ENCODE measurements around the gene ZDHHC3. TPM values are rescaled to one million over a fixed set of nuclear protein-coding genes. Genes with fewer than 3 reads are reported as not detected.
A peak's percentile ranks its signal among the peaks of the same experiment; 100 is the strongest.

Gene ZDHHC3
- total RNA-seq, 2 donors from 2014 or later = 63.7 to 69.7 TPM

- no peak for TF ChIP-seq CTCF (conservative IDR thresholded peaks at IDR 0.05)
- H3K9me3 ChIP-seq (ENCODE audit: control insufficient read depth, low read length) = no peaks in the 10 kb centered on the region
- WGBS, 2 experiments (ENCODE audit: insufficient coverage in 1 of 2, insufficient read length in 1 of 2) = 79% methylated on average over 2 of the region's 2 CpGs; no CpG with 5 or more reads in 1 of the 2 experiments
- peak overlapping the region; percentile 79 for H3K27ac ChIP-seq (ENCODE audit: low read depth, low read length)
- H3K9ac ChIP-seq (ENCODE audit: extremely low read depth, low read length, poor library complexity, severe bottlenecking) = no peak overlapping the region
- peaks cover 53% of the 10 kb centered on the region for H3K36me3 ChIP-seq (ENCODE audit: control insufficient read depth, insufficient read depth, low read length)
- Mint-ChIP-seq H3K9me3 (no peaks in the 10 kb centered on the region), H3K36me3 (ENCODE audit: low read depth) (peaks cover 74% of the 10 kb centered on the region), H3K4me3 (no peak overlapping the region), H3K27ac (peak overlapping the region; percentile 84), H3K27me3 (ENCODE audit: insufficient read depth) (no peaks in the 10 kb centered on the region), H3K4me1 (peaks cover 30% of the 10 kb centered on the region)
- peaks cover 6% of the 10 kb centered on the region for H3K4me1 ChIP-seq (ENCODE audit: control insufficient read depth, insufficient read depth, low read length)
- no peak overlapping the region for H3K4me3 ChIP-seq (ENCODE audit: low read length)
- H3K27me3 ChIP-seq (ENCODE audit: control insufficient read depth, insufficient read depth, low read length, poor library complexity, severe bottlenecking) = no peaks in the 10 kb centered on the region
- DNase-seq = no peak
These were observed 43.7 kb downstream of the ZDHHC3 start for GRCh38 chr3:44932271-44932670.

- Mint-ChIP-seq H3K36me3 (ENCODE audit: low read depth) (peaks cover 74% of the 10 kb centered on the region), H3K9me3 (no peaks in the 10 kb centered on the region), H3K27ac (peak overlapping the region; percentile 84), H3K4me1 (peaks cover 30% of the 10 kb centered on the region), H3K27me3 (ENCODE audit: insufficient read depth) (no peaks in the 10 kb centered on the region), H3K4me3 (no peak overlapping the region)
- Histone ChIP-seq H3K27me3 (ENCODE audit: control insufficient read depth, insufficient read depth, low read length, poor library complexity, severe bottlenecking) (no peaks in the 10 kb centered on the region), H3K4me3 (ENCODE audit: low read length) (no peak overlapping the region), H3K4me1 (ENCODE audit: control insufficient read depth, insufficient read depth, low read length) (peaks cover 6% of the 10 kb centered on the region), H3K27ac (ENCODE audit: low read depth, low read length) (peak overlapping the region; percentile 79), H3K9ac (ENCODE audit: extremely low read depth, low read length, poor library complexity, severe bottlenecking) (no peak overlapping the region), H3K9me3 (ENCODE audit: control insufficient read depth, low read length) (no peaks in the 10 kb centered on the region), H3K36me3 (ENCODE audit: control insufficient read depth, insufficient read depth, low read length) (peaks cover 57% of the 10 kb centered on the region)
- WGBS, 2 experiments (ENCODE audit: insufficient coverage in 1 of 2, insufficient read length in 1 of 2) = 87 to 92% methylated on average over 2 of the region's 2 CpGs
- no peak for DNase-seq
- no peak for TF ChIP-seq CTCF (conservative IDR thresholded peaks at IDR 0.05)
These were observed 44.2 kb downstream of the ZDHHC3 start for GRCh38 chr3:44931791-44932190.

GRCh38 chr3:44930911-44931310 is 45.1 kb downstream of the ZDHHC3 start:
- 92 to 100% methylated on average over 1 to 2 of the region's 2 CpGs for WGBS, 2 experiments (ENCODE audit: insufficient coverage in 1 of 2, insufficient read length in 1 of 2)
- H3K36me3 Mint-ChIP-seq (ENCODE audit: low read depth) = peaks cover 73% of the 10 kb centered on the region
- no peak for TF ChIP-seq CTCF (conservative IDR thresholded peaks at IDR 0.05)

More at GRCh38 chr3:44930911-44931310, 45.1 kb downstream of the ZDHHC3 start:
- Mint-ChIP-seq H3K27me3 (ENCODE audit: insufficient read depth) (no peaks in the 10 kb centered on the region), H3K9me3 (no peaks in the 10 kb centered on the region), H3K4me1 (peaks cover 30% of the 10 kb centered on the region), H3K27ac (no peak overlapping the region), H3K4me3 (no peak overlapping the region)
- H3K36me3 ChIP-seq (ENCODE audit: control insufficient read depth, insufficient read depth, low read length) = peaks cover 57% of the 10 kb centered on the region
- H3K4me3 ChIP-seq (ENCODE audit: low read length) = no peak overlapping the region
- DNase-seq = no peak
- no peaks in the 10 kb centered on the region for H3K27me3 ChIP-seq (ENCODE audit: control insufficient read depth, insufficient read depth, low read length, poor library complexity, severe bottlenecking)
- peaks cover 6% of the 10 kb centered on the region for H3K4me1 ChIP-seq (ENCODE audit: control insufficient read depth, insufficient read depth, low read length)
- H3K9ac ChIP-seq (ENCODE audit: extremely low read depth, low read length, poor library complexity, severe bottlenecking) = no peak overlapping the region
- no peak overlapping the region for H3K27ac ChIP-seq (ENCODE audit: low read depth, low read length)
- H3K9me3 ChIP-seq (ENCODE audit: control insufficient read depth, low read length) = no peaks in the 10 kb centered on the region

Measured in endodermal cell (in vitro differentiated cells).